Gastroesophageal sphincter (tissue), 3 donors: ENCODE results near the gene SLC13A4.

Source experiments
- POLR2A ChIP-seq, 2 donors: fragments of 450-650 bp; IDR thresholded peaks; one replicate each; pipeline ENCODE4 v1.6.1; 2017; ENCODE audit warnings: antibody characterized with exemption in 2 of 2, mild to moderate bottlenecking in 2 of 2, moderate library complexity in 1 of 2
- POLR2AphosphoS5 ChIP-seq: sonication (generic); formaldehyde crosslinking; IDR thresholded peaks from one replicate; pipeline ENCODE4 v1.6.1; 2017; ENCODE audit warnings: antibody characterized with exemption
- TF ChIP-seq, protein P1 (sequence below), 4 experiments: fragments of 200-600 bp in 2 of 4; fragments of 450-650 bp in 2 of 4; sonication (generic) in 1 of 4; IDR thresholded peaks; one replicate each; pipeline ENCODE4 v1.5.1; 2017 to 2019; ENCODE audit warnings: antibody characterized with exemption in 4 of 4, mild to moderate bottlenecking in 2 of 4, moderate library complexity in 2 of 4

DNA sequence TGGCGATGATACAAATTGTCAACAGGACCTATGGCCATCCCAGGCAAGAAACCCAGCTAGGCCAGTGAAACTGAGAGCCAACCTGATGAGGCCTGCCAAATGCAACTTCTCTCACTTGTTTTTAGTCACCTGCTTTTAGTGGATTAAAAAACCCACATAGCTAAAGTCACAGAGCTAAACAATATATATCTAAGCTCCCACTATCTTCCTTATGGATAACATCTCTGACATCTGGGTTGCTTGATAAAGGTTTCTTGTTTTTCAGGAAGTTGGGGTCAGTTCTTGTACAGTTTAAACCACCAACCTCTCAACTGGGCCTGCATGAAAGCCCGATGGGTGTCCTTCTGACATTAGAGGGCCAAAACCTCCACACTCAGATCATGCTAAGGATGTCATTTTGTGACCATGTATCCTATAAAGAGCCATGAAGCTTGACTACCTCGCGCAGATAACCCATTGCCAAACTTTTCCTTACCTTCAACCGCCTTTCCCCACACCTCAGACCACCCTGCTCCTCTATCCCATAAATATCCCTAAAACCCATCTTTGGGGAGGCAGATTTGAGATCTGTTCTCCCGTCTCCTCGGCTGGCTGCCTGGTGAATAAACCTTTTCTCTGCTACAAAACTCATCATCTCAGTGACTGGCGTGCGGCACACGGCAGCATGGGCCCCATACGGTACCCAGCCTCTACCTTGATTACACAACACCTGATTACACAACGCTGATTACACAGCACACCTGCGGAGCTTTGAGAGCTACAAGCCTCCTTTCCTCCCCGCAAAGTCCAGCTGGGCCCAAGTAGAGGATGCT, 66.5 kb downstream of the SLC13A4 start:
- TF ChIP-seq POLR2A (IDR thresholded peaks at IDR 0.05) = no peak
- TF ChIP-seq, protein P1, sequence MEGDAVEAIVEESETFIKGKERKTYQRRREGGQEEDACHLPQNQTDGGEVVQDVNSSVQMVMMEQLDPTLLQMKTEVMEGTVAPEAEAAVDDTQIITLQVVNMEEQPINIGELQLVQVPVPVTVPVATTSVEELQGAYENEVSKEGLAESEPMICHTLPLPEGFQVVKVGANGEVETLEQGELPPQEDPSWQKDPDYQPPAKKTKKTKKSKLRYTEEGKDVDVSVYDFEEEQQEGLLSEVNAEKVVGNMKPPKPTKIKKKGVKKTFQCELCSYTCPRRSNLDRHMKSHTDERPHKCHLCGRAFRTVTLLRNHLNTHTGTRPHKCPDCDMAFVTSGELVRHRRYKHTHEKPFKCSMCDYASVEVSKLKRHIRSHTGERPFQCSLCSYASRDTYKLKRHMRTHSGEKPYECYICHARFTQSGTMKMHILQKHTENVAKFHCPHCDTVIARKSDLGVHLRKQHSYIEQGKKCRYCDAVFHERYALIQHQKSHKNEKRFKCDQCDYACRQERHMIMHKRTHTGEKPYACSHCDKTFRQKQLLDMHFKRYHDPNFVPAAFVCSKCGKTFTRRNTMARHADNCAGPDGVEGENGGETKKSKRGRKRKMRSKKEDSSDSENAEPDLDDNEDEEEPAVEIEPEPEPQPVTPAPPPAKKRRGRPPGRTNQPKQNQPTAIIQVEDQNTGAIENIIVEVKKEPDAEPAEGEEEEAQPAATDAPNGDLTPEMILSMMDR (IDR thresholded peaks at IDR 0.05) = no peak
- no peak for TF ChIP-seq POLR2AphosphoS5
